Cerebellar nuclear complex (tissue), 1 donor: ENCODE results near the gene IFITM5.
"Not testable (repeated sequence)": the region's sequence is repeated elsewhere in the genome, so short reads cannot be mapped to it uniquely, and the experiment has no call there.

ENCODE experiments used
- DNase-seq, 2 experiments: peaks; one replicate each; lab custom pipeline; 2025; lab: John Stamatoyannopoulos, UW

IFITM5 gene

DNA sequence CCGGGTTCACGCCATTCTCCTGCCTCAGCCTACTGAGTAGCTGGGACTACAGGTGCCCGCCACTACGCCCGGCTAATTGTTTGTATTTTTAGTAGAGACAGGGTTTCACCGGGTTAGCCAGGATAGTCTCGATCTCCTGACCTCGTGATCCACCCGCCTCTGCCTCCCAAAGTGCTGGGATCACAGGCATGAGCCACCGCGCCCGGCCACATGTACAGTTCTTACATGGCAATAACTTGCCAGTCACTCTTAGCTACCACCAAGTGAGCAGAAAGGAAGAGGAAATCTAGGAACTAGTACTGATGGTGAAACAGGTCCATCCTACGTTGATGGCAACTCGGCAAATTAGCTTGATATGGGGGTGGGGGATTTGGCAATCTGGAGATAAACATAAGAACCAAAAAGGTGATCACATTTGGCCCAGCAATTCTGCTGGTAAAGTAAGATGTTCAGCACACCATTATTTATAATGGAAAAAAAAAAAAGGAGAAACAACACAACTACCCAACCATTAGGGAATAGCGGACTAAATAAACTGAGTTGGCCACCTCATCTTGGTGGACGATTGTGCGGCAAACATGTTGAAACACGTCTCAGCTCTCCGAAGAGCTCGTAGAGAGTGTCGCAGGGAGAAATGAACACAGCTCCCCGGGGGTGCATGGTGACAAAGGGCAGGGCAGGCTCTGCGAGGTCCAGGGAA, 15.8 kb downstream of the IFITM5 start:
- DNase-seq: no peak

DNA sequence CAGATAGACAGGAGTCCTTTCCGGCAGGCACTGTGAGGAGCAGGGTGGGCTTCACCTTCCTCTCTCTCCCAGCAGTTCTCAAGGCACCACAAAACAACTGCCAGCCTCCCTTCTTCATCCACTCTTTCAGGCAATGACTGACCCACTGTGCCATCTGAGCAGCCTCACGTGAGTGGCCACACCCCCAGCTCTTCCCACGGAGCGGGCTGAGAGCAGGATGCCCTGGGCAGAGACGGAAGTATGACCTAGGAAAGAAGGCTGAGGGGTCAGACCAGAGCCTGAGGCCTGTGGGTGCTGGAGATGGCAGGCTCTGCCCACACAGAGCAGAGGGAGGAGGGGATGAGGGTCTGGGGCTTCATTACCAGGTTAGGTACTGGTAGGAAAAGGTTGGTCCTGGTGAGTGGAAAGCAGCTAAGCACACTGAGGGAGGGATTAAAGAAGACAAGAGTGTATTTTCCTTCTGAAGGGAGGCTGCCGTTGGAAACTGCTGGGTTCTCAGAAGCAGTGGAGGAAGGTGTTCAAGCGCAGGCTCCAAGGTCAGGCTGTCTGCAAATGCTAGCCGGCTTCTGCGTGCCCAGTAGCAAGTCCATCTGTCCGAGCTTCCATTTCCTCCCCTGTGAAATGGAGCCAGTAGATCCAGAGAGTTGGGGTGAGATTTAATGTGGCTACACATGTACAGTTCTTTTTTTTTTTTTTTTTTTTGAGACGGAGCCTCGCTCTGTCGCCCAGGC, 16.5 kb downstream of the IFITM5 start:
- no peak for DNase-seq

GRCh38 chr11:282171-282570, 17.2 kb downstream of the IFITM5 start:
- no peak for DNase-seq

DNA sequence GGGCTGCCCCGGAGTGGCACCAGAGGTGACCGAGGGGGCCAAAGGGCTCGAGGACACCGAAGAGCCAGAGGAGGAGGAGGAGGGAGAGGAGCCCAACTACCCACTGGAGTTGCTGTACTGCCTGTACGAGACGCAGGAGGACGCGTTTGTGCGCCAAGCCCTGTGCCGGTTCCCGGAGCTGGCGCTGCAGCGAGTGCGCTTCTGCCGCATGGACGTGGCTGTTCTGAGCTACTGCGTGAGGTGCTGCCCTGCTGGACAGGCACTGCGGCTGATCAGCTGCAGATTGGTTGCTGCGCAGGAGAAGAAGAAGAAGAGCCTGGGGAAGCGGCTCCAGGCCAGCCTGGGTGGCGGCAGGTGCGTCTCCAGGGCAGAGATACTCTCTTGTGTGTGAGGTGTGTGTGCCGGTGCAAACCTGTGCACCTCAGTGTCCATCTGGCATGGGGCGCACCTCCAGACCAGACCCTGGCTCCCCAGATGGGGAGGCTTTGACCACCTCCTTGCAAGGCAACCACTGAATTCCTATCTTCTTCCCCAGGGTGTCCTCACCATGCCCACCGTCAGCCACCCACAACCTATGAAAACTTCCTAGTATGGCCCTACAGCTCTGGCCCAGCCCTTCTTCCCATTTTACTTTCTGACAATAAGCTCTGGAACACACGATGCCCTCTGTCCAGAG, 17.7 kb downstream of the IFITM5 start:
- DNase-seq: no peak

- no peak for DNase-seq
These were observed 18.4 kb downstream of the IFITM5 start for GRCh38 chr11:280706-281485.

GRCh38 chr11:279966-280705, 19.2 kb downstream of the IFITM5 start:
- no peak for DNase-seq

DNA sequence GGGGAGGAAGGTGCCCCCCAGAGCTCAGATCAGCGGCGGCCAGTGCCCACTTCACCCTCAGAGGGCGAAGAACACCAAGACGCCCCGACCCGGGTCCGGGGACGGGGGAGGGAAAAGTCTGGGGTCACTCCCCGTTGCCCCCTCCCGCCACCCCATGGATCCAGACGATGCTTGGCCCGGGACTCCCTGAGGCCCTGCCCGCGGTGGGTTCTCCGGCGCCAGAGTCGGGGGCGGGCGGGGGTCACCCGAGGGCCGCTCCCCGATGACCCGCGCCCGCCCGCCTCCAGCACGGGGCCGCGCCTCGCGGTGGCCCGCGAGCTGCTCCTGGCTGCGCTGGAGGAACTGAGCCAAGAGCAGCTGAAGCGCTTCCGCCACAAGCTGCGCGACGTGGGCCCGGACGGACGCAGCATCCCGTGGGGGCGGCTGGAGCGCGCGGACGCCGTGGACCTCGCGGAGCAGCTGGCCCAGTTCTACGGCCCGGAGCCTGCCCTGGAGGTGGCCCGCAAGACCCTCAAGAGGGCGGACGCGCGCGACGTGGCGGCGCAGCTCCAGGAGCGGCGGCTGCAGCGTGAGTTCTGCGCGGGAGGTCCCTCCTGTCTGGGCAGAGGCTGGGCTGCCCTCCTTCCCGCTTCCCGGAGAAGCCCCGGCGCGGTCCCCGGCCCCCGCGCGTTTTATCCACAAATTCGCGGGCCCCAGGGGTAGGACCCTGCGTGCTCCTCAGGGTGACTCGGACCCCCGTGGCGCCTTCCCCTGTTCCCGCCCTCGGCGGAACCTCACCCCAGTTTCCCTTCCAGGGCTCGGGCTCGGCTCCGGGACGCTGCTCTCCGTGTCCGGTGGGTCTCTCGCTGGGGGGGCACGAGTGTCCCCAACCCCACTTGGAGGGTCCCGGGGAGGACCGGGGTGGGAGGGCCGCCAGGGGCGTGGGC, 20.0 kb downstream of the IFITM5 start:
- DNase-seq: no peak

DNA sequence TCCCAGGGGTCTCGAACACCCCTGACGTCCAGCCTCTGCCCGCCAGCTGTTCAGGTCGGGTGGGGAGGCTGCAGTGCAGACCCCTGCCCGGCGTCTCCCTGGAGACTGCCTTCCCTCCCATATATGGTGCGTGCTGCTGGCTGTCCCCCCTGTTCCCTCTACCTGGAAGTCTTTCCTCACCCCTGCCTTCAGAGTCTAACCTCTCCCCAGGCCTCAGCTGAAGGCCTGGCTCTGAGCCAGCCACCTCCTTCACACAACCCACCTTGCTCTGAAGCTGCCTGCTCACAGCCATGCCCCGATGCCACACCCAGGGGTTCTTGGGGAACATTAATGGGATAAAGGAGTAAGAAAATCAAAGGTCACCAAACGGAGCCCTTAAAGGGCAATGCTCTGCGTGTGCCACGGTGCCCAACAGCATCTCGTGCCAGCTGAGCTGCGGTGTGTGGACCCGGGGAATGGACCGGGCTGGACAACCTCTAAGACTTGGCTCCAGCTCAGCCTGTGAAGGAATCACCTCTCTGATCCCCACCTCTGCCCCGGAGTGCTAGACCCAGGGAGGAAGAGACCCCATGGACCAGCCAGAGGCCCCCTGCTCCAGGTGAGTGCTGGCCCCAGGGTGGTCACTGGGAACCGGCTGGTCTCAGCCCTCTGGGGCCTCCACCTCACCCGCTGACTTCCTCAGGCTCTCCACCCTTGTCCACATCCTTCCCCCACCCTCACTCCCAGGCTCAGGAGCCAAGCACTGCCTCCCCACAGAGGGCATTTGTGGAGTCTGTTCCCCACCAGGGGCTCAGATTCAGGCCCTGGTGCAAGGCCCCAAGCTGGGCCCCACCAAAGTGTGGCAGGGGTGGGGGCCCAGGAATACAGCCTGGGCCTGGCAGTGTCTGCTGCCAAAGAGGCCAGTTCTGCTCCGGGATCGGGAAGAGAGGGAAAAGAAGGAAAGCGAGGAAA, 21.1 kb downstream of the IFITM5 start, which contains the start of gene NLRP6:
TSS of gene NLRP6 (plus strand) at position 407 of the 951 bp plus-strand sequence. CDS start at position 570, 163 bp downstream.
- DNase-seq: no peak

GRCh38 chr11:276219-276618, 23.1 kb downstream of the IFITM5 start:
- no peak for DNase-seq

- DNase-seq: no peak
These were observed 26.5 kb downstream of the IFITM5 start for GRCh38 chr11:272931-273198.

- DNase-seq: no peak
These were observed 27.0 kb downstream of the IFITM5 start for GRCh38 chr11:272195-272930.

- DNase-seq: no peak
These were observed 28.0 kb downstream of the IFITM5 start for GRCh38 chr11:271319-271715.

GRCh38 chr11:270451-271318, 28.6 kb downstream of the IFITM5 start:
- DNase-seq: no peak

DNA sequence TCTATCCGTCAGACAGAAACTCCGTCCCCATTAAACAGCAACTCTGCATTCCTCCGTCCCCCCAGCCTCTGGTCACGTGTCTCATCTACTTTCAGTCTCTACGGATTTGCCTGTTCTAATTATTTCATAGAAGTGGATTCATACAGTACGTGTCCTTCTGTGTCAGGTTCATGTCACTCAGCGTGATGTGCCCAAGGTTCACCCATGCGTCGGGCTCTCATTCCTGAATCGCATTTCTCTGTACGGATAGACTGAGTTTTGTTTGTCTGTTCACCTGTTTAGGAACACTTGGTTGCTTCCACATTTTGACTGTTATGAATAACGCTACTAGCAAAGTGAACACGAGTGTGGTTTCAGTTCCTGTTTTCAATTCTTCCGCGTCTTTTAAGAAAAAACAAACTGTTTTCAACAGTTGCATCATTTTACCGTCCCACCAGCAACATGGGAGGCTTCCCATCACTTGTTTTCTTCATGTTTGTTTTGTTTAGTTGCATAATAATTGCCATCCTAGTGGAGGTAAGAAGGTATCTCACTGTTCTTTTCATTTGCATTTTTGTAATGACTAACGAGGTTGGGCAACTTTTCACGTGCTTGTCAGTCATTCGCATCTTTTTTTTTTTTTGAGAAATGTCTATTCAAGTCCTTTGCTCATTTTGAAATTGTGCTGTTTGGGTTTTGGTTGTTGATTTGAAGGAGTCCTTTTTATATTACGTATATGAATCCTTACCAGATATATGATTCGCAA, 30.0 kb downstream of the IFITM5 start:
- DNase-seq: no peak

GRCh38 chr11:268716-269145, 30.6 kb downstream of the IFITM5 start:
- DNase-seq: not testable (repeated sequence)

- DNase-seq: no peak
These were observed 31.8 kb downstream of the IFITM5 start for GRCh38 chr11:267491-267994.
